ENCODE results near the gene HEATR5A. TPM values are rescaled to one million over a fixed set of nuclear protein-coding genes. Genes with fewer than 3 reads are reported as not detected.

HEATR5A gene
- total RNA-seq, 6 experiments from 2014 or later, result 13.2 to 20.8 (median 17.6) TPM

- ATAC-seq (no peak), DNase-seq (no peak)
- TF ChIP-seq POLR2A (IDR thresholded peaks at IDR 0.05) (no peak), CTCF (IDR thresholded peaks at IDR 0.05) (no peak)
- H3K4me1 ChIP-seq, result peaks cover 0 to 7% (median 0%) of the 10 kb centered on the region in 4 donors
- H3K36me3 ChIP-seq, result no peaks in the 10 kb centered on the region
- H3K9me3 ChIP-seq, result no peaks in the 10 kb centered on the region
- no peak overlapping the region for H3K4me3 ChIP-seq
- intact Hi-C loops (cut with DNase I), result no loop called here
- no peak overlapping the region for H3K27ac ChIP-seq
- no peaks in the 10 kb centered on the region for H3K27me3 ChIP-seq
These were observed 144.6 kb downstream of the HEATR5A start for GRCh38 chr14:31275731-31276130.

- DNase-seq (no peak), ATAC-seq (no peak)
- 70% methylated on average over 4 of the region's 8 CpGs for WGBS (ENCODE audit: insufficient coverage, low coverage, low lambda C conversion rate, missing lambda C conversion rate)
- Histone ChIP-seq H3K27me3 (no peaks in the 10 kb centered on the region), H3K27ac (no peak overlapping the region), H3K4me3 (no peak overlapping the region), H3K36me3 (no peaks in the 10 kb centered on the region), H3K4me1 (peaks cover 0 to 10% (median under 1%) of the 10 kb centered on the region in 4 donors), H3K9me3 (no peaks in the 10 kb centered on the region)
- intact Hi-C loops (cut with DNase I), result no loop called here
- TF ChIP-seq POLR2A (IDR thresholded peaks at IDR 0.05), result no peak
- TF ChIP-seq CTCF (IDR thresholded peaks at IDR 0.05), result no peak
These were observed 148.7 kb downstream of the HEATR5A start for GRCh38 chr14:31271648-31272047.

- no peak overlapping the region for H3K27ac ChIP-seq
- intact Hi-C loops (cut with DNase I), result no loop called here
- peaks cover 0 to 20% (median 5%) of the 10 kb centered on the region in 4 donors for H3K4me1 ChIP-seq
- ATAC-seq (peak in 2 of 4 donors; percentile 26 to 27), DNase-seq (no peak)
- no peaks in the 10 kb centered on the region for H3K9me3 ChIP-seq
- H3K36me3 ChIP-seq, result no peaks in the 10 kb centered on the region
- H3K4me3 ChIP-seq, result no peak overlapping the region
- TF ChIP-seq CTCF (IDR thresholded peaks at IDR 0.05) (peak; percentile 11 to 37 (median 22)), POLR2A (IDR thresholded peaks at IDR 0.05) (no peak)
- H3K27me3 ChIP-seq, result no peaks in the 10 kb centered on the region
- WGBS (ENCODE audit: insufficient coverage, low coverage, low lambda C conversion rate, missing lambda C conversion rate), result 70% methylated on average over 3 of the region's 4 CpGs
These were observed 150.1 kb downstream of the HEATR5A start for GRCh38 chr14:31270196-31270772.

- no peak overlapping the region for H3K27ac ChIP-seq
- DNase-seq (no peak), ATAC-seq (no peak)
- H3K27me3 ChIP-seq, result no peaks in the 10 kb centered on the region
- no peak overlapping the region for H3K4me3 ChIP-seq
- H3K9me3 ChIP-seq, result no peaks in the 10 kb centered on the region
- TF ChIP-seq CTCF (IDR thresholded peaks at IDR 0.05) (no peak), POLR2A (IDR thresholded peaks at IDR 0.05) (no peak)
- 79% methylated on average over 3 of the region's 3 CpGs for WGBS (ENCODE audit: insufficient coverage, low coverage, low lambda C conversion rate, missing lambda C conversion rate)
- peaks cover 0 to 24% (median 7%) of the 10 kb centered on the region in 4 donors for H3K4me1 ChIP-seq
- intact Hi-C loops (cut with DNase I), result no loop called here
- H3K36me3 ChIP-seq, result no peaks in the 10 kb centered on the region
These were observed 150.6 kb downstream of the HEATR5A start for GRCh38 chr14:31269634-31270195.

All from right lobe of liver (tissue), 6 donors.